ENCODE measurements around the gene CCL26.

- TF ChIP-seq POLR2A (IDR thresholded peaks at IDR 0.05; ENCODE audit: low read depth, low read length) (no peak), TAF1 (IDR thresholded peaks at IDR 0.05; ENCODE audit: borderline replicate concordance, low read depth, low read length) (no peak), POLR2AphosphoS5 (IDR thresholded peaks at IDR 0.05; ENCODE audit: low read depth, low read length) (no peak)
These were observed 52.4 kb downstream of the CCL26 start for GRCh38 chr7:75719626-75720025.
